ENCODE data around the gene WAC. TPM values are rescaled to one million over a fixed set of nuclear protein-coding genes. Genes with fewer than 3 reads are reported as not detected.

The WAC gene
- total and polyA plus RNA-seq, 9 of the 15 experiments (the other 6 are each of a cell fraction or from before 2014, with no cell fraction given): 24.8 to 123 (median 78.2) TPM

GRCh38 chr10:28496481-28496961 lies 36.4 kb upstream of the WAC start (continued):
- TF ChIP-seq MYC (IDR thresholded peaks at IDR 0.05; ENCODE audit: low read depth, low read length) (0 out of 2 replicates have a peak, but pooled peaks have one; percentile 21), MYC (CRISPR knock-in tag; IDR thresholded peaks at IDR 0.05; ENCODE audit: borderline replicate concordance, low read depth) (no peak), ZNF23 (CRISPR knock-in tag; IDR thresholded peaks at IDR 0.05) (no peak), ZBTB49 (CRISPR knock-in tag; IDR thresholded peaks at IDR 0.05; ENCODE audit: borderline replicate concordance) (no peak), LEF1 (IDR thresholded peaks at IDR 0.05) (no peak; the same call in 1 of the 2 replicates), THRA (IDR thresholded peaks at IDR 0.05) (no peak), ZNF239 (CRISPR knock-in tag; IDR thresholded peaks at IDR 0.05) (no peak), ZNF696 (CRISPR knock-in tag; conservative IDR thresholded peaks at IDR 0.05) (no peak), NFRKB (IDR thresholded peaks at IDR 0.05; ENCODE audit: low read depth) (no peak), ZNF551 (CRISPR knock-in tag; IDR thresholded peaks at IDR 0.05) (no peak), RBBP5 (IDR thresholded peaks at IDR 0.05; ENCODE audit: borderline replicate concordance, insufficient read depth, low read length, poor library complexity, severe bottlenecking) (no peak), RFX7 (CRISPR knock-in tag; IDR thresholded peaks at IDR 0.05) (no peak), ZNF780A (CRISPR knock-in tag; IDR thresholded peaks at IDR 0.05) (no peak), ZC3H8 (IDR thresholded peaks at IDR 0.05) (no peak), MYNN (IDR thresholded peaks at IDR 0.05) (no peak), MYNN (CRISPR knock-in tag; IDR thresholded peaks at IDR 0.05) (no peak), RAD51 (IDR thresholded peaks at IDR 0.05; ENCODE audit: borderline replicate concordance, low read depth) (no peak), MED1 (CRISPR knock-in tag; IDR thresholded peaks at IDR 0.05; ENCODE audit: borderline replicate concordance) (no peak), POLR2AphosphoS5 (IDR thresholded peaks at IDR 0.05; ENCODE audit: control insufficient read depth, insufficient read depth, low read depth, low read length) (no peak), CC2D1A (IDR thresholded peaks at IDR 0.05) (no peak), SRSF1 (IDR thresholded peaks at IDR 0.05; ENCODE audit: low read depth, low read length) (no peak), MXD1 (CRISPR knock-in tag; IDR thresholded peaks at IDR 0.05; ENCODE audit: borderline replicate concordance, poor library complexity, severe bottlenecking) (no peak), ATF7 (IDR thresholded peaks at IDR 0.05) (peak; percentile 35; the same call in 1 of the 2 replicates), ZNF165 (CRISPR knock-in tag; IDR thresholded peaks at IDR 0.05; ENCODE audit: borderline replicate concordance) (no peak), BDP1 (IDR thresholded peaks at IDR 0.05; ENCODE audit: insufficient read depth, insufficient read length) (no peak), KDM2B (CRISPR knock-in tag; IDR thresholded peaks at IDR 0.05) (no peak), COPS2 (conservative IDR thresholded peaks at IDR 0.05) (no peak), KLF1 (tag; IDR thresholded peaks at IDR 0.05) (no peak), ILF3 (IDR thresholded peaks at IDR 0.05; ENCODE audit: borderline replicate concordance) (no peak), MAFF (IDR thresholded peaks at IDR 0.05; ENCODE audit: low read length) (no peak)

Measured in K562 (cell line).